HUES48 (cell line): ENCODE results near the gene FTO.

ENCODE experiments used
- H3K27ac ChIP-seq: one replicate; pipeline ENCODE4 v1.7.0; 2013; ENCODE audit warnings: low read depth, low read length, inconsistent platforms
- H3K27me3 ChIP-seq: 2 replicates; pipeline ENCODE4 v1.6.1; 2013; ENCODE audit warnings: mild to moderate bottlenecking, low read length; ENCODE audit not compliant: control insufficient read depth, insufficient read depth
- H3K36me3 ChIP-seq: 2 replicates; pipeline ENCODE4 v1.6.1; 2013; ENCODE audit warnings: low read length; ENCODE audit not compliant: control insufficient read depth, insufficient read depth
- H3K4me1 ChIP-seq: 2 replicates; pipeline ENCODE4 v1.6.1; 2013; ENCODE audit warnings: mild to moderate bottlenecking, low read length; ENCODE audit not compliant: control insufficient read depth, insufficient read depth
- H3K4me3 ChIP-seq: 2 replicates; pipeline ENCODE4 v1.5.1; 2013; ENCODE audit warnings: mild to moderate bottlenecking, low read depth, low read length
- H3K9ac ChIP-seq: 2 replicates; pipeline ENCODE4 v1.6.1; 2013; ENCODE audit warnings: mild to moderate bottlenecking, low read depth, low read length, moderate library complexity
- H3K9me3 ChIP-seq: 2 replicates; pipeline ENCODE4 v1.6.1; 2013; ENCODE audit warnings: low read length; ENCODE audit not compliant: control insufficient read depth, insufficient read depth

The FTO gene

DNA sequence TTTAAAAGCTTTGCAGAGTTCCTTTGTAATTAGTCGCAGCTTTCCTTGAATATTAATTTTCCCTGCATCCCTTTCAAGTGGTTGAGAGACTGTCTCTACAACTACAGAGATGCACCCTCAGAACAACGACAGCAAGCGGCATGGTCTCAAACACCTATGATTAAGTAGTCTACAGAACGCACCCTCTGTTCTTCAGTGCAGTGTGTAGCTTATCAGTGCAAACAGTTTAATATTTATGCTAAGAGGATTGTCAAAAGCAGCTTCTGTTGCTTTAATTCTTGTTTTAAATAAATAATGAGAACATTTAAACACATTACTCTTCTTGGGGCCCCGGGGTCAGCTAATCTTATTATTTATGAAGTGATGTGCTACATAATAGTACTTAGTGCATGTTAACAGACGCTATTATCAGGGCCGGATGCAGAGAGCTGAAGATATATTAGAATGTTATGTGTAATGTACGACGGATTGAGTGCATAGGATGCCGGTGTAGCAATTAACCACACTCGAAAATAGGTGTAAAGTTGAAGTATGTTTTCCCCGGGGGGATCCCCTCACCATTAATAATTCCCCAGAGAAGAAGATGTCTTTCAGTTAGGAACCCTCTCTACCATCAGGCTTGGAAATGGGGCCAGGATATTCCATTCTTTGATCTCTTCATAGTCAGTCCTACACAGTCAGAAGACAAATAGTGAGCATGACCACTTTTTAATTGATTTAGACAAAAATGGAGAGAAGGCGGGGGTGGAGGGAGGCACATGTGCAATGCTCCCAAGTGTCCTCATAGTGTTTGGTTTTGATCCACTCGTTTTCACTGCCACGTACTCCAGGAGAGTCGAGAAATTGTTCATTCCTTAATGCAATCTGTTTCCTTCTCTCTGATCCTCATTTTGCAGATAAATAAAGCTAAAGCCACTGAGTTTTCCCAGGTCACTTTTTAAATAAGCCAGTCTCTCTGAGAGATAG, 406.3 kb downstream of the FTO start:
- Histone ChIP-seq H3K36me3 (no peaks in the 10 kb centered on the region), H3K4me3 (no peak overlapping the region), H3K9ac (no peak overlapping the region), H3K27ac (no peak overlapping the region), H3K9me3 (no peaks in the 10 kb centered on the region), H3K27me3 (no peaks in the 10 kb centered on the region), H3K4me1 (0 out of 2 replicates have a peak, but pooled peaks cover 5% of the 10 kb centered on the region)

DNA sequence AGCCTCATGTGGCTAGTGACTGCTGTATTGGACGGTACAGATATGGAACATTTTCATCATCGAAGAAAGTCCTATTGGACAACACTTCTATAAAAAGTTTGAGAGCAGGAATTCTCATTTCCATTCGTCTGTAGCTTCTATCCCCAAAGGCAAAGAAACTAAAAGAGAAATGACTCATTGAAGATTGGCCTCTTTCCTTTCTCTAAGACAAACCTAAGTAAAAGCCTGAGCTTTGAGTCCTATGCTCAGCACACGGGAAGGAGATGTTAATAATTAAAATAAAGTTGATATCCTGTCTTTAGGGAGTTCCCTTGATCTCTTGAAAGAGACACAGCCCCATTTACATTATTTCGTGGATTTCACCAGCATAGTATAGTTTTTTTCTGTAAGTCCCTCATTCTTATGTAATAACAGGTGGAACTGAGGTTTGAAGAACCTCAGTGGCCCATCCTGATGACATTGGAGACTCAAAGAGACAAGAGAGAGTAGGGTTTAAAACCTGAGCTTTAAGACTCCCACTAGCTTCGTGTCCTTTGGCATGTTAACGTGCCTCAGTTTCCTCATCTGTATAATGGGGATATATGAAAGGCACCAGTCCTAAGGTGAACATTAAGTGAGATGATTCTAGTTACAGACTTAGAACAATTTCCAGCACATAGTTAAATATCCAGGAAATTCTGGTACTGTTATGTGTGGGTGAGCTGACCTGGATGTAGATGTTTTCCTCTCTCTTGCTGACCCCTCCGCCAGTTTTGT, 408.7 kb downstream of the FTO start:
- H3K9me3 ChIP-seq: no peaks in the 10 kb centered on the region
- no peak overlapping the region for H3K4me3 ChIP-seq
- H3K27ac ChIP-seq: no peak overlapping the region
- H3K36me3 ChIP-seq: no peaks in the 10 kb centered on the region
- H3K9ac ChIP-seq: no peak overlapping the region
- H3K27me3 ChIP-seq: no peaks in the 10 kb centered on the region
- no peaks in the 10 kb centered on the region for H3K4me1 ChIP-seq

DNA sequence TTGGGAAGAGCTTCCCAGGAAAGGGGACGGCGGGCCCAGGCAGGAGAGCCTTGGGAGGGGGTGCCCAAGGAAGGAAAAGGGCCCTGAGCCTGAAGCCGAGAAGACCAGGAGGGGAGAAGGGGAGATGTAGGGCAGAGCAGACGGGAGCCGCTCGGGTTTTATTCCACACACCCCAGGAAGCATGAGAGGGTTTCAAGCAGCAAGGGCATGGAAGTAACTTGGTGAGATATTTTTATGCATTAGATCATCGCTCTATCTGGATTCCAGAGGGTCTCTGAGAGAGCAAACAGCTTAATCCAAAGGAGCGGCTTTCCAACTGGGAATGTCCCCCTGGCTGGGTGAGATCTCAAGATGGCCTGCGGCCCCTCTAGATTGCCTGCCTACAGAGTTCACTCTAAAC, 411.6 kb downstream of the FTO start:
- Histone ChIP-seq H3K9me3 (no peaks in the 10 kb centered on the region), H3K27me3 (no peaks in the 10 kb centered on the region), H3K4me3 (no peak overlapping the region), H3K27ac (no peak overlapping the region), H3K4me1 (peaks cover 9% of the 10 kb centered on the region; the same call in 1 of the 2 replicates), H3K9ac (no peak overlapping the region), H3K36me3 (no peaks in the 10 kb centered on the region)

DNA sequence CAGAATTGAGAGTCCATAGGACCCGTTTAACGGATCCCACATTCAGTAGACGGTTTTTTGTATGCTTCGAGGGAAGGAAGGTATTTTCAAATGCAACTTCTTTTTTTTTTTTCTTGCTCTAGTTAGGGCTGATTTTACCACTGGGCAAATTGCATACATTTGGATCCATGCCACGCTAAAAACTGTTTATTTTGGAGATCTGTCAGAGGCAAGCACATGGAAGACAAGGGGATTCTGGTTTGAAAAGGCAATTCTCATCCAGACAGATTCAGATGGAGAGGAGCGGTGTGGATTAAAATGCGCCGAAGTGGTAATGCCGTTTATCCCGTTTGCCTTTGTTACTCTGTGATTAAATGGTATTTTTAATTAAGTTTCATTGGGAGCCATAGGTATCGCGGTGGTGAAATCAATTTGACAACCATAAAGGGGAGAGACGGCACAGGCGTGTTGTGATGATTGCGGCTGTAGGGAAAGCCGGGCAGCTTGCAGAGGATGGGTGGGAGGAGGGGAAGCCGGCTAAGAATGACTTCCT, 412.2 kb downstream of the FTO start:
- no peaks in the 10 kb centered on the region for H3K36me3 ChIP-seq
- no peak overlapping the region for H3K4me3 ChIP-seq
- no peak overlapping the region for H3K9ac ChIP-seq
- no peak overlapping the region for H3K27ac ChIP-seq
- H3K27me3 ChIP-seq: no peaks in the 10 kb centered on the region
- H3K9me3 ChIP-seq: no peaks in the 10 kb centered on the region
- H3K4me1 ChIP-seq: peaks cover 9% of the 10 kb centered on the region; the same call in 1 of the 2 replicates

DNA sequence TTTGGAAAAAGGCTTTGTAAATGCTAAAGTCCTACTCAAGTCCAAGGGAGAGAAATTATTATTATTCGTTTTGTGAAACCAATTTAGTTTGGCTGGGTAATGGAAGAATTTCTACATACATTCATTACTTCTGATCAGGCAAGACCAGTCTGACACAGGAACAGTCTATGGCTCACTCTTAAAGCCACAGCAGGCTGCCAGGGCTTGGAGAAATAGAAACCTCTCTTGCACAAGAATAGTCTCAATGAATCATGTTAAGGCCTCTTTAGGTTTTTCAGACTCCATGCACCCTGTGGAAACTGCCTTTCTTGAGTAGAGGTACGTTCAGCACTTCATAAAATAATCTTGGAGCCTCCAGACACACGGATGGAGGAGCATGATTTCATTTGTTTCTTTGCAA, 414.9 kb downstream of the FTO start:
- H3K27ac ChIP-seq: no peak overlapping the region
- H3K27me3 ChIP-seq: no peaks in the 10 kb centered on the region
- H3K36me3 ChIP-seq: no peaks in the 10 kb centered on the region
- H3K9ac ChIP-seq: no peak overlapping the region
- peaks cover 9% of the 10 kb centered on the region; the same call in 1 of the 2 replicates for H3K4me1 ChIP-seq
- H3K9me3 ChIP-seq: no peaks in the 10 kb centered on the region
- no peak overlapping the region for H3K4me3 ChIP-seq

DNA sequence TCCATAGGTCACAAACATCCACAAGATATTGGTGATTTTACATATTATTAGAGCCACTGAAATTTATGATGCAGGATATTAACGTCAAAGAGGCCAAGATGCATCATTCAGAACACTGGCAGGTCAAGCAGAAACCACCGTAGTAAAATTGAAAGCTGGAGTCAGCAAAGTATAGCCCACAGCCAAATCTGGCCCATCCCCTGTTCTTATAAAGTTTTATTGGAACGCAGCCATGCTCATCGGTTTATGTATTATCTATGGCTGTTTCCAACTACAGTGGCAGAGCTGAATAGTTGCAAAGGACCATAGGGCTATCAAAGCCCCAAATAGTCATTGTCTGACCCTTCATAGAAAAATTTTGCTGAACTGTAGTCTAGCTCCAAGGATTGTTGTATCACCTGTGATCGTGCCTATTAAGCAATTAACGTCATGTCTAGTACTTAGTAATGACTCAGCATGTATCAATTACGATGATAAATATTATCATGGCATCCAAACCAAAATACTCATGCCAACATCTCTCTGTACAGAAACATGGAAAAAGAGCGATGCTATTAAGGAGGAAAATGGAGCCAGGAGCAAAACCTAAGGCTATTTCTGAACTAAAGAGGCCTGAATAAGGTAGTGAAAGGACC, 417.0 kb downstream of the FTO start:
- no peak overlapping the region for H3K4me3 ChIP-seq
- no peaks in the 10 kb centered on the region for H3K36me3 ChIP-seq
- no peaks in the 10 kb centered on the region for H3K9me3 ChIP-seq
- peaks cover 9% of the 10 kb centered on the region; the same call in 1 of the 2 replicates for H3K4me1 ChIP-seq
- H3K9ac ChIP-seq: no peak overlapping the region
- H3K27me3 ChIP-seq: no peaks in the 10 kb centered on the region
- no peak overlapping the region for H3K27ac ChIP-seq

DNA sequence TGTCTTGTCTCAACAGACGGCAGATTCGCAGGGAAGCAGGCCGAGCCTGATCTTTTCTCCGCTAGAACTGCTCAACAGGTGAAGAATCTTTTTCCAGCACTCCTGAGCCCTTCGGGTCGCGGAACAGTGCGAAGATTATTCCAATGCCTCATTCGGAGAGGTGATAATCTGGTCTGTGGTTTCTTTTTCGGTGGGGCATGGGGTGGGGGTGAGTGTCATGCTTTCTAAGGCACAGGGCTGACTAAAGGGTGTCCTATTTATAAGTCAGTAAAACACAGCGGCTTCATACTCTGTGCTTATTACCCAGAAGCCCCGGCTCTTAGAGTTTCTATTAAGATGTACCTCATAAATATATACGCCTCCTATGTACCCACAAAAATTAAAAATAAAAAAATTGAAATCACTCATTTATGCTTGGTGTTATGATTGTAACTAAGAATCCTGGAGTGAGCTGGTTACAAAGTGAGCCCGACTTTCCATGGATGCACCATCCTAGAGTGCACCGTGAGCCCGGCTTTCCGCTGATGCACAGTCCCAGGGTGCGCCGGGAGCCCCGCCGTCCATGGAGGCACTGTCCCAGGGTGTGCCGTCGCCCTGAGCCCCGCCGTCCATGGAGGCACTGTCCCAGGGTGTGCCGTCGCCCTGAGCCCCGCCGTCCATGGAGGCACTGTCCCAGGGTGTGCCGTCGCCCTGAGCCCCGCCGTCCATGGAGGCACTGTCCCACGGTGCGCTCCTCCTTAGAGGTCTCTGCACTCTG, 417.8 kb downstream of the FTO start:
- H3K27me3 ChIP-seq: no peaks in the 10 kb centered on the region
- H3K9me3 ChIP-seq: no peaks in the 10 kb centered on the region
- H3K4me3 ChIP-seq: no peak overlapping the region
- no peaks in the 10 kb centered on the region for H3K36me3 ChIP-seq
- no peak overlapping the region for H3K9ac ChIP-seq
- H3K4me1 ChIP-seq: peaks cover 9% of the 10 kb centered on the region; the same call in 1 of the 2 replicates
- H3K27ac ChIP-seq: no peak overlapping the region

DNA sequence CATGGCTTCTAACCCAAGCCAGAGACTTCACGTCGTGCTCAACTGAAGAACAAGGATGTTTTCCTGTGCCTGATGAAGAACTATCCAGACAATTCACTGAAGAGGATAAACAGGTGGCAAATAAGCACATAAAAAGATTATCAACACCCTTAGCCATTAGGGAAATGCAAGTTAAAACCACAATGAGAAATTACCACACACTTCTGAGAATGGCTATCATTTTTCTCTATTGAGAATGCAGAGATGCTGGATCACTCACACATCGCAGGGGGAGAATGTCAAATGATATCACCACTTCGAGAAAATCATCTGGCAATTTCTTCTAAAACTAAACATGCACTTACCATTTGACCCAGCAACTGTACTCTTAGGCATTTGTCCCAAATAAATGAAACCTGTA, 419.8 kb downstream of the FTO start:
- no peaks in the 10 kb centered on the region for H3K9me3 ChIP-seq

DNA sequence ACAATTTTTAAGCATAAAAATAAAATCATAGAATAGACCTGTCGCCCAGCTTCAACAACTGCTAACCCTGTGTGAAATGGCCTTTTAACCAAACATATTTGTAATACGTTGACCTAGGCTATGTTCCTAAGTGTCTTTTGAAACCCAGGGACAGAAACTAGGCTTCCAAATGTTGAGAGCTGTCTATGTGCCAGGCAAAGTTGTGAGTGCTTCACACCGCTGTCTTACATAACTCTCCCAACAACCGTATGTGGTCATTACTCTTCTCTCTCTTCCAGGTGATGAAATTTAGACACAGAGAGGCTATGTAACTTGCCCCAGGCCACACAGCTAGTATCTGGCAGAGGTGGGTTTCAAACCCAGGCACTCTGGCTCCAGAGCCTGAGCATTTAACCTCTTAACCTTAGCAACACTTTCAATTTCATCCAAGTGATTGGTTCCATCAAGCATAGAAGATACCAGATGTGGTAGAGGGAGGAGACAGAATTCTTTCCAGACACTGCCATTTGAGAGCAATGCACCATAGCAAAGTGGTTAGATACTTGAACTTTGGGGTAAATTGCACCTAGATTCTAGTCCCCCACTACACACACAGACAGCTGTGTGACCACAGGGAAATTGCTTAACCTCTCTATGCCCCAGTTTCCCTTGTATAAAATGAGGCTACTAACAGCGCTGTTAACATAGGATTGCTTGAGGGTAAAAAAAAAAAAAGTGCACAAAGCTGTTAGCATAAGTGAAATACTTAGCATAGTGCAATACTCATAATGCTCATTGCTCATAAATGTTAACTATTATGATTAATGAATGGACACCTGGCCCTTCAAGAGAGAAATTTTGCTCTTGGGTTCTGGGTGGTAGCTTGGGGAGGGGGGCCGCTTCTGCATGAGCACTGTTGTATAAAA, 422.0 kb downstream of the FTO start:
- Histone ChIP-seq H3K27me3 (no peaks in the 10 kb centered on the region), H3K9me3 (no peaks in the 10 kb centered on the region), H3K4me1 (no peaks in the 10 kb centered on the region), H3K9ac (no peak overlapping the region), H3K4me3 (no peak overlapping the region), H3K36me3 (no peaks in the 10 kb centered on the region), H3K27ac (no peak overlapping the region)

More for the DNA sequence above, 419.8 kb downstream of the FTO start:
- no peaks in the 10 kb centered on the region for H3K27me3 ChIP-seq
- H3K27ac ChIP-seq: no peak overlapping the region
- H3K36me3 ChIP-seq: no peaks in the 10 kb centered on the region
- H3K4me3 ChIP-seq: no peak overlapping the region
- no peak overlapping the region for H3K9ac ChIP-seq
- H3K4me1 ChIP-seq: no peaks in the 10 kb centered on the region
